ENCODE data around the gene TTC33. TPM values are rescaled to one million over a fixed set of nuclear protein-coding genes. Genes with fewer than 3 reads are reported as not detected.
"Not testable (repeated sequence)": the region's sequence is repeated elsewhere in the genome, so short reads cannot be mapped to it uniquely, and the experiment has no call there.

TTC33 gene
- total RNA-seq, 2 donors from 2014 or later = 10.6 to 19.8 TPM

- intact Hi-C loops (cut with DNase I) = no loop called here
- Histone ChIP-seq H3K9ac (ENCODE audit: low read depth in 2 of 2, low read length in 2 of 2) (no peak overlapping the region), H3K9me3 (no peaks in the 10 kb centered on the region), H3K36me3 (no peaks in the 10 kb centered on the region), H3K4me3 (no peak overlapping the region), H3K27ac (no peak overlapping the region), H3K4me1 (no peaks in the 10 kb centered on the region), H3K27me3 (no peaks in the 10 kb centered on the region)
- no peak for TF ChIP-seq CTCF (IDR thresholded peaks at IDR 0.05)
- DNase-seq = no peak
These were observed 99.0 kb downstream of the TTC33 start for GRCh38 chr5:40656766-40657165.

- H3K9ac ChIP-seq (ENCODE audit: low read depth in 2 of 2, low read length in 2 of 2); H3K27ac ChIP-seq; H3K4me3 ChIP-seq; H3K27me3 ChIP-seq; DNase-seq; H3K9me3 ChIP-seq; H3K4me1 ChIP-seq; intact Hi-C loops (cut with DNase I); H3K36me3 ChIP-seq: not testable (repeated sequence)
These were observed 99.7 kb downstream of the TTC33 start for GRCh38 chr5:40656091-40656490.

GRCh38 chr5:40655138-40655537, 100.6 kb downstream of the TTC33 start:
- no peak overlapping the region for H3K9ac ChIP-seq (ENCODE audit: low read depth in 2 of 2, low read length in 2 of 2)
- H3K4me1 ChIP-seq = no peaks in the 10 kb centered on the region
- no peak for DNase-seq
- intact Hi-C loops (cut with DNase I) = no loop called here
- no peaks in the 10 kb centered on the region for H3K27me3 ChIP-seq
- H3K36me3 ChIP-seq = no peaks in the 10 kb centered on the region
- H3K4me3 ChIP-seq = no peak overlapping the region
- TF ChIP-seq CTCF (IDR thresholded peaks at IDR 0.05) = no peak
- H3K9me3 ChIP-seq = no peaks in the 10 kb centered on the region
- H3K27ac ChIP-seq = no peak overlapping the region

- Histone ChIP-seq H3K9ac (ENCODE audit: low read depth in 2 of 2, low read length in 2 of 2) (no peak overlapping the region), H3K4me1 (no peaks in the 10 kb centered on the region), H3K27me3 (no peaks in the 10 kb centered on the region), H3K4me3 (no peak overlapping the region), H3K36me3 (no peaks in the 10 kb centered on the region), H3K27ac (no peak overlapping the region), H3K9me3 (no peaks in the 10 kb centered on the region)
- no peak for DNase-seq
- intact Hi-C loops (cut with DNase I) = no loop called here
- no peak for TF ChIP-seq CTCF (IDR thresholded peaks at IDR 0.05)
These were observed 101.3 kb downstream of the TTC33 start for GRCh38 chr5:40654377-40654991.

GRCh38 chr5:40653221-40654022, 102.3 kb downstream of the TTC33 start:
- Histone ChIP-seq H3K4me3 (no peak overlapping the region), H3K9me3 (no peaks in the 10 kb centered on the region), H3K4me1 (no peaks in the 10 kb centered on the region), H3K36me3 (no peaks in the 10 kb centered on the region), H3K9ac (ENCODE audit: low read depth in 2 of 2, low read length in 2 of 2) (no peak overlapping the region), H3K27ac (no peak overlapping the region), H3K27me3 (no peaks in the 10 kb centered on the region)
- intact Hi-C loops (cut with DNase I) = no loop called here
- DNase-seq = no peak
- no peak for TF ChIP-seq CTCF (IDR thresholded peaks at IDR 0.05)

All from colonic mucosa (tissue), 4 donors.